Fibroblast of skin of right biceps (primary cell): ENCODE results near the gene ZNF791.
"Not testable (repeated sequence)": the region's sequence is repeated elsewhere in the genome, so short reads cannot be mapped to it uniquely, and the experiment has no call there.

Experiments
- DNase-seq: peaks from one replicate; pipeline ENCODE4 v3.0.0-alpha.2; 2013

The ZNF791 gene

DNA sequence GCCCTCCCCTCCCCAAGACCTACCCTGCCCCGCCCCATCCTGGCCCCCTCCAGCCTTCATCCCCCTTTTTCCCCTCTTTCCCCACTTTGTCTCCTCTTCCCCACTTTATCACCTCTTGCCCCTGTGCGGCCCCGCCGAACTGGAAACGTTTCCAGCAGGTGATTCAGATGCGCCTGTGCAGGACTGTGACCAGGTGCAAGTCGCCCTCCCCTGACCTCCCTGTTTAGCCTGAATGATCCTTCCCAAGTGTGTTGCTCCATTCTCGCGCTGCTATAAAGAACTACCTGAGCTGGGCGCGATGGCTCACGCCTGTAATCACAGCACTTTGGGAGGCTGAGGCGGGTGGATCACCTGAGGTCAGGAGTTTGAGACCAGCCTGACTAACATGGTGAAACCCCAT lies 25.9 kb downstream of the ZNF791 start:
- no peak for DNase-seq

DNA sequence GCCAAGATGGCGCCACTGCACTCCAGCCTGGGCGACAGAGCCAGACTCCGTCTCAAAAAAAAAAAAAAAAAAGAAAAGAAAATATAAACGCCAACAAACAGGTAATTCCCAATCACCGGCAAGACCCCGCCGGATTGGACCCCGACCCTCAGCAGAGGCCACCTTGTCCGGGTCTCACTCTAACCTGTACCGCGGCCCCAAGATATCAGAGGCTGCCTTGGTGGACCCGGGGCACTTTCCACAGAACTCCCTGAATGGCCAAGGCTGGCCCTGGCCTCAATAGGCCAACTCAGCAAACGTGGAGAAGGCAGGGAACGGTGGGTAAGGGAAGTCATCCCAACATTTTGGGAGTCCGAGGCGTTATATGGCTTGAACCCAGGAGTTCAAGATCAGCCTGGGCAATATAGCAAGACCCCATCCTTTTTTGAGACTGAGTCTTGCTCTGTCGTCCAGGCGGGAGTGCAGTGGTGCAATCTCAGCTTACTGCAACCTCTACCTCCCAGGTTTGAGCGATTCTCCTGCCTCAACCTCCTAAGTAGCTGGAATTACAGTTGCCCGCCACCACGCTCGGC lies 28.0 kb downstream of the ZNF791 start:
- no peak for DNase-seq

DNA sequence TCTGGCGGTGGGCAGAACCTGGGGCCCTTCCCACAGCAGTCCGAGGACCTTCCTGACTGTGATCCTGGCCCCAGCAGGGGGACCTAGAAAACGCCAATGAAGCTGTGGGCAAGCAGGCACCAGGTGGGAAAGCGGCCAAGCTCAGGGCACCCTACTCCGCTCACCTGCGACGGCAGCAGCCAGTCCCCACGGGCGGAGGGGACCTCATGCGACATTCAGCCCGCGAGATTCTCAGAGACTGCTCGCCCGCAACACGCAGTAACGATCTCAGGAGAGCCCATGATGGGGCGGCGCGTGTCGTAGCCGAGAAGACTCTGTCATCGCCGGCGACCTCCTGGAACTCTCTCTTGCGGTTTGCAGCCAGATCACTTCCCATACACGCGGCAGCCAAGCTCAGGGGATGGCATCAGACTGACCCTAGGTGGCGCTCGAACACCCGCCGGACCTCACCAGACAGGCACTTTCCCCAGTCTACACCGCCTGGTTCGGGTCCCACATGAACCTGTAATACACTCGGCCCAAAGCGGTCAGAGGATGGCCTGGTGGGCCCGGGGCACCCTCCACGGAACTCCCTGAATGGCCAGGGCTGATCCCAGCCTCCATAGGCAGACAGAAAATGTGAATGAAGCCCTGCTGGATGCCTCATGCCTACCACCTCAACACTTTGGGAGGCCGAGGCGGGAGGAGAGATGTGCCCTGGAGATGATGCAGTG lies 29.3 kb downstream of the ZNF791 start:
- DNase-seq, result peak; percentile 81

DNA sequence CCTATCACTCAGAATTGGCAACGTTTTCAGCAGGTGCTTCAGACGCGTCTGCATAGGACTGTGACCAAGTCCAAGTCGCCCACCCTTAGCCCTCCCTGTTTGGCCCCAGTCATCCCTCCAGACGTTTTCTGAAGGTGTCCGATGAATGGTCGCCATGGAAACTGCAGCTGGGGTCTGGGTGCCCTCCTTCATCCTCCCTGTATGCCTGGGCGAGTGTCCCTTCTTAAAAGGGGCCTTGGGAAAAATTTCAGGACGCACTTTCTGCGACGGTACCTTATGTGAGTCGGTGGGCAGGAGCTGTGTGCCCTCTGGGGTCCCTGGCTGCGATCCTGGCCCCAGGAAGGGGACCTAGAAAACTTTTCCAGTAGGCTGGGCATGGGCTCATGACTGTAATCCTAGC lies 30.7 kb downstream of the ZNF791 start:
- DNase-seq, result no peak

DNA sequence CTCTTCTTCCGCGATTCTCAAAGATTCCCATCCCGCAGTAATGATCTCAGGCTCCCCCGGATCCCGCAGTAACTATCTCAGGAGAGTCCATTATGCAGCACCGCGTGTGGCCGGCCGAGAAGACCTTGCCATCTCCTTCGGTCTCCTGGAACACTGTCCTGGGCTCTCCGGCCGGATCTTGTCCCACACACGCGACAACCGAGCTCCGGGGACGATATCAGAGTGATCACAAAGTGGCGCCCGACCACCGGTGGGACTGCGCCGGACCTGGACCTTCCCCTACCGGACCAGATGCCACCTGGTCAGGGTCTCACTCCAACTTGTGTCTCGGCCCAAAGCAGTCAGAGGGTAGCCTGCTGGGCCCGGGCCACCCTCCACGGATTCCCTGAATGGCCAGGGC lies 31.8 kb downstream of the ZNF791 start:
- DNase-seq, result no peak

DNA sequence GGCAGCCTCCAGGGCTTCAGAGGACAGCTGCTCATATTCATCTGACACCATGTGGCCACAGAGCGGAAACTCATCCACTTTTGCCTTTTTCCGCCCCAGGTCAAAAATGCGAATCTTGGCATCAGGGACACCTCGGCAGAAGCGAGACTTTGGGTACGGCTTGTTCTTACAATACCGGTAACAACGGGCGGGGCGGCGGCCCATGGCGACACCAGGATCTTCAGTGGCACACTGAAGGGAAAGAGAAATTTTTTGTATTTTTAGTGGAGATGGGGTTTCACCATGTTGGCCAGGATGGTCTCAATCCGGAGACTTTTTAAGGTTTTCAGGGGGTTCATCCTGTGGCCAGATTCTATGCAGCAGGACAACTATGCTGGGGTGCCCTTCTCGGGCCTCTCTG lies 33.0 kb downstream of the ZNF791 start:
- not testable (repeated sequence) for DNase-seq

DNA sequence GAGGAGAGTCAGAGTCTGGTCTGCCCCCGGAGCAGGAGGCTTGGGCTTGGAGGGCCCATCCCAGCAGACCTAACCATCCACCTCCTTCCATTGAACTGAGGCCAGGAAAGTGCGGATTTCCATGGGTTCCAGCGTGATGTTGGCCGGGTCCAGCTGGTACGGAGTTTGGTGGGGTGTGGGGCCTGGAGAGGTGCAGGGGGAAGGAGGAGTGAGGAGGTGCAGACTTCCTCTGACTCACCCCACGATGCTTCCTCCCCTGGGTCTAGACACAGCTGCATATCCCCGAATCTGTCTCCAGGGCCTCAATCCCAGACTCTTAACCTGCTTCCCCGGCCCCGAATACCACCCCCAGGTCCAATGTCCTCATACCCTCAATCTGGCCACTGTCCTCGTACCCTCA lies 35.8 kb downstream of the ZNF791 start:
- DNase-seq, result no peak

DNA sequence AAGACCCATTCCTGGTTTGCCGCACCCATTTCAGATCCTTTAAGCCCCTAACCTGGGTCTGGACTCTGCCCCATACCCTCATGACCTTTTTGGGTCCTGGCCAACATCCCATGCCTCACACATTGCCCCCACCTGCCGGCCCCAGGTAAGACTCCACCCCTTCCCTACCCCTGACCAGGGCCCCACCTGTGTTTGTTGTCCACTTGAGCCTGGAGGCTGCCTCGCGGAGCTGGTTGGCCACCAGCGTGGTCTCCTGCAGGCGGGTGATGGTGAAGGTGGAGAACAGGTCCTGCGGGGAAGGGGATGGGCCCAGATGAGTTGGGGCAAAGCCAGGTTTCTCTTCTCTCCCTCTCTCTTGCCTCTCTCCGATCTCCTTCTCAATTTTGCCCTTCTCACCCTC lies 36.3 kb downstream of the ZNF791 start:
- DNase-seq, result no peak

DNA sequence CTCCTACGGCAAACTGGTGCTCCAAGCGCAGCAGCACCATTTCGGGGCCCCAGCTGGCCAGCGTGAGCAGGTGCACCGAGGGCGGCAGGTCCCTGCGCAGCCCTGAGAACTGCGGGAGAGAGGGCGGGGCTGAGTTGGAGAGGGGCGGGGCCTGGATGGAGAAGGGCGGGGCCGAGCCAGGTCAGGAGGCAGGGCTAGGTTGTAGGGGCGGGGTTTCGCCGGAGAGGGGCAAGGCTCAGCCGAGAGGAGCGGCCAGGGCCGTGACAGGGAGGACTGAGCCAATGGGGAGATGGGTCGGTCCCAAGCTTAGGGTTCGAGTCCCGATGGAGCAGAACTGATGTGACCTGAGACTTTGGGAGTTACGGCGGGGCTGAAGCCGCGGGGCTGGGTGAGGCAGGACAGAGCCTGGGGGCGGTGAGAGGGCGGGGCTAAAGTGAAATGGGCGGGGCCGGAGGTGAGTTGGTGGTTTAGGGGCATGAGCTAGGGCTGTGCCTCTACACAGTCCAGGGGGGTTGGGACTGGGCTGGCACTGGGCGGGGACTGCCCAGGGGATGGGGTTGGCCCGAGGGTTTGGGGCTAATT lies 36.9 kb downstream of the ZNF791 start:
- DNase-seq, result peak; percentile 27

DNA sequence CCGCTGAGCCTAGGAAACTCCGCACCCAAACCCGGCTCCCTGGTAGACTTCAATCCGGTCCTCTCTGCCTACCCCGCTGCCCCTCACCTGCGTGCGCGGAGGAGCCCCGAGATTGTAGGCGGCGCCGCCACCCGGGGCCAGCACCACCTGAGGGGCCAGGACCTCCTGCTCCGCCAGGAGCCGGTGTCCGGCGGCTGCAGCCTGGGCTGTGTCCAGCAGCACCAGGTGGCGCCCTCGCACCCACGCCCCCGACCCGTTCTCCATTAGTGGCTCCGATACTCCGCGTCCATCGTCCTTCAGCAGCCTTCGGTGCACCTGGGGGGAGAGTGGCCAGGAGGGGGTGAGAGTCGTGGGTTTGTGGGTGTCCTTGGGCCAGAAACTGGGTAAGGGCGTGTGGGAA lies 37.4 kb downstream of the ZNF791 start:
- DNase-seq, result no peak

DNA sequence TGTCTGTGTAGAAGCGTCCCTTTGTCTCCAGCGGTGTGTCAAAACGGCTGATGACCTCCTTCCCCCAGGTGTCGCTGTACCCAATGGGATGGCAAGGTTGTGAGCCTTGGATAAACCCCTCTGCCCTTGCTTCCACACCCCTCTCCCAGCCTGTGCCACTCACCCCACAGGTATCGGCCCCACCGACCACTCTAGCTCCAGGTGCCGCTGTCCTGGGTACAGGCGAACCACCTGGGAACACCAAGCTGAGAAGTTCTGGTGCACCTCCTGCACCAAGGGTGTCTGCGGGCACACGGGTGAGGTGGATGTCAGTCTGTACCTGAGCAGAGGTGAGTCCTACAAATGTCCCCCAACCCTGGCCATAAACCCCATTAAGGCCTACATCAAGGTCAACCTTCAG lies 39.2 kb downstream of the ZNF791 start:
- DNase-seq, result no peak

DNA sequence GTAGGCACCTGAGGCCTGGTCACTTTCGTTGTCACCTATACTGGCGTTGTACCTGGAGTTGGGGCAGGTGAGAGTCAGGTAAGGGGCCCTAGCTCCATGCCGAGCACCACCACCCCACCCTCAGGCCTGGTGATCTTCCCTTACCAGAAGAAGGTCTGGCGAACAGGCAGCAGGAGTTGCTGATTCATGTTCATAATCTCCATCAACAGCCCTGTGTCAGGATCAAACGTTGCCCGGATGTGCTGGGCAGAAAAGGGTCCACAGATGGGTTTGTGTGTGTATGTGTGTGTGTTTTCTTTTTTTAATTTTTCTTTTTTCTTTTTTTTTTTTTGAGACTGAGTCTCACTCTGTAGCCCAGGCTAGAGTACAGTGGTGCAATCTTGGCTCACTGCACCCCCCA lies 41.5 kb downstream of the ZNF791 start:
- no peak for DNase-seq

DNA sequence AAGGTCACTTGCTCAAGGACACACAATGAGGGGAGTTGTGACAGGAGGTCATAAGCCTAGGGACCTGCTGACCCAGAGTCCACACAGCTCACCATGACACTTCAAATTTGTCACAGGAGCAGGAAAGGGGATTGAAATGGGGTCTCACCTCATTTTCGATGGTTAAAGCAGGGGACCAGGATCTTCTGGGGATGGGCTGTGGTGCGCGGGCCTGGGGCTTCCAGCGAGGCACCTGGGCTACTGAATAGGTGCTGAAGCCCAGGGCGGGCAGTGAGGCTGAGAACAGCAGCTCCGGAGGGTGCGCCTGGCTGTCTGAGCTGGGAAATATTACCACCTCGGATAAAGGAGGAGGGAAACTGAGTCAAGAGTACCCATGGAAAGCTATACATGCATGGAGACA lies 44.8 kb downstream of the ZNF791 start:
- DNase-seq, result no peak

DNA sequence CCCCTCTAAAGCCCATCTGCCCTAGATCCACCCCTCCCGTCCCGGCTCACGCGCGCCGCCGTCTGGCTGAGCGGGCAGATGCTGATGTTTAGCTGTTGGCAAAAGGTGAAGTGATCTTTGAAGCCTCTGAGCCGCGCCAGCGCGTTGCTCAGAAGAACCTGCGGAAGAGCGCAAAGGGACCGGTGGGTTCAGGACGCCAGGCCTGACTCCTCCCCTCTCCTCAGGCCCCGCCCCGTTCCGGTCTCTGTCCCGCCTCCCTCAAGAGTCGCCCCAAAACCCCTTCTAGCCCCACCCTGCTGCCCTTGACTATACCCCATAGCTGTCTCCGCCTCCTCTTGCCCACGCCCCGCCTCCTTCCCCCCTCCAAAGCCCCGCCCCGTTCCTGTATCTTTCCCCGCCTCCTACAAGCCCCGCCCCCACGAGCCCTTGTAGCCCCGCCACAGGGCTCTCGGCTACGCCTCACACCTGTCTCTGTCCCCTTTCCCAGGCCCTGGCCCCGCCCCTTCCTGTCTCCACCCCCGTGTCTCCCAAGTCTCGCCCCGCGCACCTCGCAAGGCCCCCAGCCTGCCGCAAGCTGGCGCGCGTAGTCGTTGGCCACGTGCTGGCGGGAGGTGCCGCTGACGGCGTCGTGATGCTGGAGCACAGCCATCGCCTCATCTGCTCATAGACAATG lies 46.3 kb downstream of the ZNF791 start:
- no peak for DNase-seq

DNA sequence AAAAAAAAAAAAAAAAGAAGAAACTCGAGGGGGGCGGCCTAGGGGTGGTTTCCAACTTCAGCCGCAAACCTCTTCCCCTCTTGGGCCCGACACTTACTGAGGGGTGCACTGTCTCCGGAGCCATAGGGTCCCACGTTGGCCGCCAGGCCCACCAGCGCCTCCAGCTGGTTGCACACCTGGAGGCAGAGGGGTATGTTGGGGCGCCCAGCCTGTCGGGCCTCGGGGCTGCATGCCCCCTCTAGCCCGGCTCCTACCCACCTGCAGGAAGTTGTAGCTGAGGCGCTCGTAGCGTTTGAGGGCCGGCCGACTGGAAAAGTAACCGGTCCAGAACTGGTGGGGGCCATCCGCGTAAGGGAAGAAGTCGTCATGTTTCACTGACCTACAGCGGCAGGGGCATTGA lies 47.2 kb downstream of the ZNF791 start:
- no peak for DNase-seq

DNA sequence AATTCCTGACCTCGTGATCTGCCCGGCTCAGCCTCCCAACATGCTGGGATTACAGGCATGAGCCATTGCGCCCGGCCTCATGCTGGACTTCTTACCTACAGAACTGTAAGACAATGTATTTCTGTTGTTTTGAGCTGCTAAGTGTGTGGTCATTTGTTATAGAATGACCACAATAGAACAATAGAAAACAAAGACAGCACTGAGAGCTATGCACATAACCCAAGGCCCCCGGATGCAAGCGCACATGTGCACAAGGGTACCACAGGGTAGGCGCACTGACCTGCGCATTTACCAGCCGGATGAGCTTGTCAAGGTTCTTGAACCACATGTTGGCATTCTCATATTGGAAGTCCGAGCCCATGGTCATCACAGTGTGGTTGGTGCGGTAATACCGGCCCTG lies 50.3 kb downstream of the ZNF791 start:
- no peak for DNase-seq

DNA sequence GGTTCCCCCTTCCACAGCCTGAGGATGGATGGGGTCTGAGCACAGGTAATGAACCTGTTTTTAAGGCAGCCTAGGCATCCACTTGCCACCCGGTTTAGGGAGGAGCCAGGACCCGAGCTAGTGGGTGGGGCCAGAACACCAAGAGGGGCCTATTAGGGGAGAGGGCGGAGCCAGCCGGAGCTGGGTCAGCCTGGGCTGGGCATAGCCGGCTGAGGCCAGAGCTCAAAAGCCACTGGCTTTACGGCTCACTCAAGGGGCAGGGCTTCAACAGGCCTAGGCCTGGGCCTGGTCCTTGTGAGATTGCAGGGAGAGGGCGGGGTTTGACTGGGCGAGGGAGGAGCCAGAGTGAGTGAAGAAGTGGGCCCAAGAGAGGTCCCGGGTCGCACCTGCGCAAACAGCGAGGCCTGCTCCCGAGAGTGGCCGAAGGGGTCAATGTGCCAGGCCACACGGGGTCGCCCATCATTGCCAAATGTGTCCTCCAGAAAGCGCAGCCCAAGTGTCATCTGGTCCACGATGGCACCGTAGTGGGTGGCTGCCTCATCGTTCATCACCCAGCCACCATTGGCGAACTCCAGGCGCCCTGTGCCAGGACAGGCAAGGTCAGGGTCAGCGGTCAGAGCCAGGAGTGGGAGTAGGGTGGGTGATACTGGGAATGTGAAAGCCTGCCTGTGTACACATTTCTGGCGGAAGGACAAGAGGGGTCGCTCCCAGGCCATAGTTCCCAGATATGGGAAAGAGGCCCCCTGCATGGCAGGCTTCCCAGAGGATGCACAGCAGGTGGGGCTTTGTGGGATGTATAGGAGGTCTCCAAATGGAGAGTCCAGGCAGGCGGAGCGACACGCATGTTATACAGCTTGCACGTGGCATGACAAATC lies 53.9 kb downstream of the ZNF791 start:
- no peak for DNase-seq

DNA sequence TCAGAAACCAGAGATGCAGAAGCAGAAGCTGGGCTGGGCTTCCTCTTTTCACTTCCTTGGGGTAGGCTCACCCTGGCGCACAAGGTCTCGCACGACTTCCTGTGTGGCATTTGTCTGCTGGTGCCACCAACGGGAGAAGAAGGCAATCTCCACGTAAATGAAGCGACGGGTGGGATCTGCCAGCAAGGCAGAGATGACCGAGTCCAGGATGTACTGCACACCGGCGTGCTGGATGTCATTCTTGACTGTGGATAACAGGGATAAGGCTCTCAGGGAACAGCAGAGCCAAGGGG lies 54.5 kb downstream of the ZNF791 start:
- DNase-seq, result no peak

DNA sequence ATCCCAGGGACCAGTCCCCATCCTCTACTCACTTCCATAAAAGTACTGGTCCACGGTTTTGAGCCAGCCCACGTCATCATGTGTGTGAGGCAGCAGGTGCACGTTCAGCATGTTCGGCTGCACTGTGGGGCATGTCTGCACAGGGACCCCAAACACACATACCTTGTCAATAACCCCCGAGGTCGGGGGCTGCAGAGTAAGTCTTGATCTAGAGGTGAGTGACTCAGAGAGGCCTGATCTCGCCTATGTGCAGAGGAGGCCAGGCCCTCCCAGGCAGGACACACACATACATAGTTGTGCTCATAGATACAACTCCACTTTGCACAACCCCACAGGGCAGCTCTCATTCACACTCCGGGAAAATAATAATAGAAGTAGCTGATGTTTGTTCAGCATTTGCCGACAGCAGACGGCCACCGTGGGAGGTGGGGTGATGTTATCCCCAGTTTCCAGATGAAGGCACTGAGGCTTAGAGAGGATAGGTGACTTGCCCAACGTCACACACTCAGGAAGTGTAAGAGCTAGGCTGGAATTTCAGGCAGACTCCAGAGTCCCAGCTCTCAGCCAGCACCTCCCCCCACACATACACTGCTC lies 55.0 kb downstream of the ZNF791 start:
- no peak for DNase-seq

DNA sequence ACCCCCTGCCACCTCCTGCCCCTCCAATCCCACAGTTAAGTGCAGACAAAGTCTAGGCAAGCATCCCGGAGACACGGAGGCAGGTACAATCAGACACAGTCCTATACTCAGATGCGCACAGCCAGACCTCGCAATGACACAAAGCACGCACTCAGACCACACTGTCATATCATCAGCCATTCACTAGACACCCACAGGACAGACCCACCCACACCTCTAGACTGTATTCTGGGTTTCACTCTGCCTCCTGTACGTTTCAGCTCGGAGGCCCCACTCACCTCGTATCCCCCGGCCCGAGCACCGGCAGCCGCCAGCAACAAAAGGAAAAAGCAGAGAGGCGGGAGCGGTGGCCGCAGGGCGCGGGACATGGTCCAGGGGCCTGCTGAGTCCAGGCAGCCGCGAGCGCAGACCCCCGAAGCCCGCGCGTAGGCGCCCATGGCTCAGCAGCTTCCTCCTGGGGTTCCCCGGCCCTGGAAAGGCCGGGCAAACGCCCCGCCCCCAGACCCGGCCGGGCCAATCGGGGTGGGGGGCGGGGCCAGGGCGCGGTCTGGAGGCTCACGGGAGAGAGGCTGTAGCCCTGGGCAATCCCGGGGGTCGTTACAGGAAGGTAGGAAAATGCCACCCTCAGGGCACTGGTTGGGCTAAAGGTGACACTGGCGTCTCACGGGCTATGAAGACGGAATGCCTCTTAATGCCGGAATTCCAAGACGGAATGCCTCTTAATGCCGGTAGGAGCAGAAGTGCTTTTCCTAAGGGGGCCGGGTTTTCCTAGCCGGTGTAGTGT lies 55.7 kb downstream of the ZNF791 start, which contains the start of the genes MAN2B1 and WDR83:
Gene MAN2B1, minus strand, starts transcription at position 478 of the 784 bp plus-strand sequence. Its CDS starts 41 bp downstream, at position 437.
Gene WDR83, plus strand, starts transcription at position 543 of the 784 bp plus-strand sequence. CDS start 2,984 bp downstream, outside the sequence.
- peak; percentile 68 for DNase-seq

DNA sequence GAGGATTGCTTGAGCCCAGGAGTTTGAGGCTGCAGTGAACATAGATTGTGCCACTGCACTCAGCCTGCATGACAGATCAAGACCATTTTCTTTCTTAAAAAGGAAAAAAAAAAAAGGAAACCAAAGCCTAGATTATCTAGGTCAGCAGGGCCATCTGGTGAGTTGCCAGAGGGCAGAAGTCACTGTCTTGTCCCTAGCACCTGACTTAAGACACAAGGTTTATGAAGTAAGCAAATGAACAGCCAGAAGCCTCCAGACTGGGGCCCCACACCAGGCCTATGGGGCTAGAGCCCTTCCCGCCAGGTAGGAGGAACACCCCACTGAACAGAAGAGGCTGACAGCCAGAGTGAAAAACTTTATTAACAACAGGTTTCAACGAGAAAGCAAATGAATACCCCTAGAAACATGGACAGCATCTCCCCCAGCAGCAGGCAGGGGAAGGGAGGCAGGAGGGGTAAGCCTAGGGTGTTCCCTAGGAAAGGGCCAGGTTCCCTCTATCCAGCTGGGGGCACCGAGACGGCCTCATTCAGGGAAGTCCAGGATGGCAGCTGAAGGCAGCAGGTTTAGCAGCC lies 57.1 kb downstream of the ZNF791 start:
- DNase-seq, result no peak
